GM21381 (cell line): ENCODE data around the gene TMPRSS6.

Experiments used
- ATAC-seq: cut with Tn5 transposase; IDR thresholded peaks from one replicate; pipeline ENCODE4 v1.9.1; 2021; ENCODE audit warnings: mild to moderate bottlenecking, moderate library complexity; ENCODE audit not compliant: unreplicated experiment

Gene TMPRSS6

GRCh38 chr22:37109242-37109917 is at the start of gene TMPRSS6:
TSS of gene TMPRSS6 (minus strand) at chr22:37109713. CDS start at chr22:37103417, 6,296 bp downstream.
- ATAC-seq: no peak

- ATAC-seq: no peak
These were observed 49.4 kb upstream of the TMPRSS6 start for GRCh38 chr22:37158963-37159290.

- ATAC-seq: no peak
These were observed 48.2 kb upstream of the TMPRSS6 start for GRCh38 chr22:37157516-37158285.

- no peak for ATAC-seq
These were observed 47.3 kb upstream of the TMPRSS6 start for GRCh38 chr22:37156686-37157435.

- no peak for ATAC-seq
These were observed 46.5 kb upstream of the TMPRSS6 start for GRCh38 chr22:37155971-37156370.

- ATAC-seq: no peak
These were observed 45.6 kb upstream of the TMPRSS6 start for GRCh38 chr22:37154925-37155712.

GRCh38 chr22:37153901-37154300 is 44.4 kb upstream of the TMPRSS6 start:
- ATAC-seq: no peak

GRCh38 chr22:37151401-37151800 is 41.9 kb upstream of the TMPRSS6 start:
- ATAC-seq: no peak

GRCh38 chr22:37150701-37151100 is 41.2 kb upstream of the TMPRSS6 start:
- ATAC-seq: no peak

GRCh38 chr22:37148742-37149665 is 39.5 kb upstream of the TMPRSS6 start:
- ATAC-seq: no peak

- no peak for ATAC-seq
These were observed 38.6 kb upstream of the TMPRSS6 start for GRCh38 chr22:37148031-37148651.

- no peak for ATAC-seq
These were observed 37.9 kb upstream of the TMPRSS6 start for GRCh38 chr22:37147186-37147990.

GRCh38 chr22:37146507-37147180 is 37.1 kb upstream of the TMPRSS6 start:
- no peak for ATAC-seq

GRCh38 chr22:37146051-37146385 is 36.5 kb upstream of the TMPRSS6 start:
- no peak for ATAC-seq

- ATAC-seq: no peak
These were observed 35.9 kb upstream of the TMPRSS6 start for GRCh38 chr22:37145180-37146050.

- no peak for ATAC-seq
These were observed 34.7 kb upstream of the TMPRSS6 start for GRCh38 chr22:37144180-37144554.

GRCh38 chr22:37141971-37142370 is 32.5 kb upstream of the TMPRSS6 start:
- no peak for ATAC-seq
